MCF 10A (cell line): ENCODE data around the gene LHFPL3. TPM values are rescaled to one million over a fixed set of nuclear protein-coding genes. Genes with fewer than 3 reads are reported as not detected.

Experiments
- BruUV-seq: library from RNA; stranded (reverse); fragments of 400-500 nt; replicated peaks from 2 replicates; lab custom pipeline; 2021; lab: Mats Ljungman, UMichigan
- CTCF ChIA-PET: fragments of 300-600 bp; sonication (Branson Sonifier 250); formaldehyde crosslinking; extraction: SDS; loops from one replicate; lab custom pipeline; 2021; ENCODE audit warnings: antibody characterized with exemption, inconsistent platforms; lab: Yijun Ruan, JAX
- POLR2A ChIA-PET: fragments of 300-600, 350-650 bp; sonication (Branson Sonifier 250); formaldehyde crosslinking; extraction: SDS; loops from one replicate; lab custom pipeline; 2020; ENCODE audit warnings: antibody characterized with exemption, inconsistent platforms; lab: Yijun Ruan, JAX
- DNase-seq: peaks from one replicate; pipeline ENCODE4 v3.0.0-alpha.2; 2018; ENCODE audit not compliant: unreplicated experiment
- H3K27ac Mint-ChIP-seq: one replicate; pipeline ENCODE4 v1.8.0; 2022; ENCODE audit warnings: mild to moderate bottlenecking, low read depth, mixed read lengths; ENCODE audit not compliant: unreplicated experiment
- H3K27me3 Mint-ChIP-seq: one replicate; pipeline ENCODE4 v1.8.0; 2022; ENCODE audit warnings: mixed read lengths; ENCODE audit not compliant: insufficient read depth, unreplicated experiment
- H3K36me3 Mint-ChIP-seq: one replicate; pipeline ENCODE4 v1.8.0; 2022; ENCODE audit warnings: mild to moderate bottlenecking, moderate library complexity, mixed read lengths; ENCODE audit not compliant: insufficient read depth, unreplicated experiment
- H3K4me1 Mint-ChIP-seq: one replicate; pipeline ENCODE4 v1.8.0; 2022; ENCODE audit warnings: mixed read lengths; ENCODE audit not compliant: insufficient read depth, unreplicated experiment
- H3K4me3 Mint-ChIP-seq: one replicate; pipeline ENCODE4 v1.8.0; 2022; ENCODE audit warnings: mild to moderate bottlenecking, moderate library complexity, mixed read lengths; ENCODE audit not compliant: unreplicated experiment
- H3K9me3 Mint-ChIP-seq: one replicate; pipeline ENCODE4 v1.8.0; 2022; ENCODE audit warnings: mixed read lengths; ENCODE audit not compliant: unreplicated experiment
- intact Hi-C: fragments of 100-400 bp; cut with micrococcal nuclease; formaldehyde crosslinking; loops from 2 replicates; pipeline ENCODE4 v1.14.1; 2022
- total RNA-seq: library from RNA; stranded (reverse); gene quantifications from 2 replicates; pipeline ENCODE4 v1.2.3, GENCODE V29; 2022
- TF ChIP-seq, protein P1 (sequence below): fragments of 200-600 bp; IDR thresholded peaks from one replicate; pipeline ENCODE4 v1.8.0; 2022; ENCODE audit warnings: antibody characterized with exemption, mild to moderate bottlenecking; ENCODE audit not compliant: unreplicated experiment

LHFPL3 gene
- total RNA-seq, 1 experiment from 2014 or later: not detected

DNA sequence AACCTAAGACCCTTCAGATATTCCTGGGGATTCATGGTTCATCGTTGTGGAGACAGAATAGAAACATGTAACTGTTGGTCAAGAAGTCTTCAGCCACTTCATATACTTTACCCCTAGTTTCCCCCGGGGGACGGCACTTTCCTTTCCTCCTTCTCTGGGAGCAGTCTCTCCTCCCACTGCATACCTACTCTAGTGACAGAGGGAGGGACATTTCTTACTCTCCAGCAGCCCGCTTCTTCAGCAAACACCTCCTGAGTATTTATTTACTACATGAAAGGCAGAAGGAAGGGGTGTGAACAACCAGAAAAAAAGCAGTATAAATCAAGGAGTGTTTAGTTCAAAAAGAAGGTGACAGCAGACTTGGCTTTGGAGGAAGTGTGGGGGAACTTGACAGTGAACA, 69.0 kb downstream of the LHFPL3 start:
- DNase-seq: no peak
- Mint-ChIP-seq H3K9me3 (no peaks in the 10 kb centered on the region), H3K27ac (no peak overlapping the region), H3K36me3 (no peaks in the 10 kb centered on the region), H3K4me3 (no peak overlapping the region), H3K4me1 (no peaks in the 10 kb centered on the region), H3K27me3 (peaks cover 40% of the 10 kb centered on the region)
- intact Hi-C loops: no loop called here
- POLR2A ChIA-PET: no interaction called here
- CTCF ChIA-PET: interaction anchor here (0.5 kb wide), 1 partner anchor 166 kb away, joined by 3 read pairs; no protein-coding TSS in a partner anchor
- no TSS peak for BruUV-seq
- TF ChIP-seq, protein P1, sequence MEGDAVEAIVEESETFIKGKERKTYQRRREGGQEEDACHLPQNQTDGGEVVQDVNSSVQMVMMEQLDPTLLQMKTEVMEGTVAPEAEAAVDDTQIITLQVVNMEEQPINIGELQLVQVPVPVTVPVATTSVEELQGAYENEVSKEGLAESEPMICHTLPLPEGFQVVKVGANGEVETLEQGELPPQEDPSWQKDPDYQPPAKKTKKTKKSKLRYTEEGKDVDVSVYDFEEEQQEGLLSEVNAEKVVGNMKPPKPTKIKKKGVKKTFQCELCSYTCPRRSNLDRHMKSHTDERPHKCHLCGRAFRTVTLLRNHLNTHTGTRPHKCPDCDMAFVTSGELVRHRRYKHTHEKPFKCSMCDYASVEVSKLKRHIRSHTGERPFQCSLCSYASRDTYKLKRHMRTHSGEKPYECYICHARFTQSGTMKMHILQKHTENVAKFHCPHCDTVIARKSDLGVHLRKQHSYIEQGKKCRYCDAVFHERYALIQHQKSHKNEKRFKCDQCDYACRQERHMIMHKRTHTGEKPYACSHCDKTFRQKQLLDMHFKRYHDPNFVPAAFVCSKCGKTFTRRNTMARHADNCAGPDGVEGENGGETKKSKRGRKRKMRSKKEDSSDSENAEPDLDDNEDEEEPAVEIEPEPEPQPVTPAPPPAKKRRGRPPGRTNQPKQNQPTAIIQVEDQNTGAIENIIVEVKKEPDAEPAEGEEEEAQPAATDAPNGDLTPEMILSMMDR: no peak

DNA sequence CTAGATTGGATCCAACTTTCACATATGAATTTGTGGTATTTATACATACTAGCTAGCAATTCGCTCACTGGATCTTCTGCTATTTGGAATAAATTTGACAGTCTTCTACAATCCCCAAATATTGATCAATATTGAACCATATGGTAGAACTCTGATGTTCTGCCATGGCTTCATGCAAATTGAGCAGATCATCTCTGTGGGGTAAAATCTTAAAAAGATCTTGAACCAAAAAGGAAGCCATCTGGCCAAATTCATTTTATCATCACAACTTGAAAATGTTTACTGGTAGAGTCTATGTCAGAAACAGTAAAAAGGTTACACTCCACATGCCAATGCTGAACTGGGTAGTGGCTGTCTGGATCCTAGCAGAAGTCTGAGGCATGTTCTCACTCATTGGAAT, 80.0 kb downstream of the LHFPL3 start:
- no peak for DNase-seq
- Mint-ChIP-seq H3K4me3 (no peak overlapping the region), H3K27ac (no peak overlapping the region), H3K27me3 (peaks cover 15% of the 10 kb centered on the region), H3K36me3 (no peaks in the 10 kb centered on the region), H3K9me3 (no peaks in the 10 kb centered on the region), H3K4me1 (no peaks in the 10 kb centered on the region)
- BruUV-seq: no TSS peak
- TF ChIP-seq, protein P1: no peak
- ChIA-PET CTCF (no interaction called here), POLR2A (no interaction called here)
- intact Hi-C loops: no loop called here

DNA sequence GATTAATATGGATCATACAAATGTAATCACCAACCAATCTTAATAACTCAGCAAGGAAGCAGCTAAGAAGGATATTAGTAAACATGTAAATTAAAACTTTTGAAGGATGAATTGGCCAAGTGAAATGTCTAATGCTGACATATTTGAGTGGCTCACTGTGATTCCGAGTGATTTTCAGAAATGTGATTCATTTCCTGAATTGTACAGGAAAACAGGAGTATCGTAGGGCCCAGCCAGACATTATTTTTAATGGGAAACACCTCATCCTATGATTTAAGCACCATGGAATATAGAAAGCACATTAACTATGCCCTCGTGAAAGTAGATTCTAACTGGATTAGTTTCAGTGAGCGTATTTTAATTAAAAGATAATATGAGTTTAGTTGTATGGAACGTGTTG, 82.3 kb downstream of the LHFPL3 start:
- no TSS peak for BruUV-seq
- Mint-ChIP-seq H3K4me3 (no peak overlapping the region), H3K27ac (no peak overlapping the region), H3K4me1 (no peaks in the 10 kb centered on the region), H3K36me3 (no peaks in the 10 kb centered on the region), H3K27me3 (peaks cover 11% of the 10 kb centered on the region), H3K9me3 (no peaks in the 10 kb centered on the region)
- ChIA-PET CTCF (no interaction called here), POLR2A (no interaction called here)
- TF ChIP-seq, protein P1: no peak
- no peak for DNase-seq
- intact Hi-C loops: no loop called here

- Mint-ChIP-seq H3K4me3 (no peak overlapping the region), H3K36me3 (no peaks in the 10 kb centered on the region), H3K4me1 (no peaks in the 10 kb centered on the region), H3K9me3 (no peaks in the 10 kb centered on the region), H3K27me3 (peaks cover 11% of the 10 kb centered on the region), H3K27ac (no peak overlapping the region)
- DNase-seq: no peak
- ChIA-PET CTCF (interaction anchor here (0.7 kb wide), 2 partner anchors 19 to 433 kb away, joined by 4 to 5 read pairs; no protein-coding TSS in a partner anchor), POLR2A (interaction anchor here (0.5 to 0.7 kb wide), 2 partner anchors 30 to 88 kb away, joined by 3 to 5 read pairs; no protein-coding TSS in a partner anchor)
- TF ChIP-seq, protein P1: no peak
- no TSS peak for BruUV-seq
- intact Hi-C loops: no loop called here
Measured at GRCh38 chr7:104412911-104413310, 84.5 kb downstream of the LHFPL3 start.
